ENCODE data around the gene PRM3. TPM values are rescaled to one million over a fixed set of nuclear protein-coding genes. Genes with fewer than 3 reads are reported as not detected.

PRM3 gene
- polyA plus RNA-seq, 1 donor from 2014 or later, result not detected

- Histone ChIP-seq H3K9me3 (ENCODE audit: low read length) (no peaks in the 10 kb centered on the region), H4K20me1 (ENCODE audit: insufficient read depth) (no peaks in the 10 kb centered on the region)
These were observed 10.5 kb downstream of the PRM3 start for GRCh38 chr16:11262915-11263314.

GRCh38 chr16:11260596-11260966 lies 12.8 kb downstream of the PRM3 start:
- peaks cover 17% of the 10 kb centered on the region for H3K27me3 ChIP-seq (ENCODE audit: insufficient read depth, low read depth, low read length)
- no peaks in the 10 kb centered on the region for H3K9me2 ChIP-seq (ENCODE audit: insufficient read depth, low read length)
- no peak overlapping the region for H3K4me3 ChIP-seq (ENCODE audit: low read length)
- H3K9me3 ChIP-seq (ENCODE audit: low read length), result no peaks in the 10 kb centered on the region
- H3K9ac ChIP-seq (ENCODE audit: low read length), result no peak overlapping the region
- H3K79me2 ChIP-seq (replicated peaks; ENCODE audit: insufficient read depth, low read length), result no peaks in the 10 kb centered on the region
- no peaks in the 10 kb centered on the region for H3F3A ChIP-seq (ENCODE audit: insufficient read depth, low read length, poor library complexity, severe bottlenecking)
- H3K36me3 ChIP-seq (ENCODE audit: insufficient read depth, low read length), result no peaks in the 10 kb centered on the region
- H2AFZ ChIP-seq (ENCODE audit: low read depth, low read length), result no peak overlapping the region
- no peak overlapping the region for H3K27ac ChIP-seq (ENCODE audit: low read length)
- no peaks in the 10 kb centered on the region for H4K20me1 ChIP-seq (ENCODE audit: insufficient read depth)
- no peak overlapping the region for H3K4me2 ChIP-seq (ENCODE audit: low read length)
- no peak for TF ChIP-seq POLR2AphosphoS5 (IDR thresholded peaks at IDR 0.05)
- no peak for TF ChIP-seq CTCF (IDR thresholded peaks at IDR 0.05; ENCODE audit: poor library complexity, severe bottlenecking)
- no peak for TF ChIP-seq TAF1 (IDR thresholded peaks at IDR 0.05; ENCODE audit: low read depth)
- TF ChIP-seq EP300 (conservative IDR thresholded peaks at IDR 0.05; ENCODE audit: poor library complexity, severe bottlenecking), result no peak
- TF ChIP-seq SMC3 (conservative IDR thresholded peaks at IDR 0.05; ENCODE audit: poor library complexity), result no peak
- TF ChIP-seq REST (IDR thresholded peaks at IDR 0.05; ENCODE audit: borderline replicate concordance), result no peak
- no peak for TF ChIP-seq EZH2 (IDR thresholded peaks at IDR 0.05; ENCODE audit: borderline replicate concordance, insufficient read depth, low read length, poor library complexity, severe bottlenecking)

More at GRCh38 chr16:11262915-11263314, 10.5 kb downstream of the PRM3 start:
- Histone ChIP-seq H3K36me3 (ENCODE audit: insufficient read depth, low read length) (no peaks in the 10 kb centered on the region), H3K4me2 (ENCODE audit: low read length) (no peak overlapping the region), H3K9me2 (ENCODE audit: insufficient read depth, low read length) (no peaks in the 10 kb centered on the region), H2AFZ (ENCODE audit: low read depth, low read length) (no peak overlapping the region), H3K79me2 (replicated peaks; ENCODE audit: insufficient read depth, low read length) (no peaks in the 10 kb centered on the region), H3K4me3 (ENCODE audit: low read length) (no peak overlapping the region), H3K27me3 (ENCODE audit: insufficient read depth, low read depth, low read length) (no peaks in the 10 kb centered on the region), H3K27ac (ENCODE audit: low read length) (no peak overlapping the region), H3F3A (ENCODE audit: insufficient read depth, low read length, poor library complexity, severe bottlenecking) (no peaks in the 10 kb centered on the region), H3K9ac (ENCODE audit: low read length) (no peak overlapping the region)
- TF ChIP-seq RAD21 (conservative IDR thresholded peaks at IDR 0.05), result no peak
- no peak for TF ChIP-seq TAF1 (IDR thresholded peaks at IDR 0.05; ENCODE audit: low read depth)
- no peak for TF ChIP-seq POLR2AphosphoS5 (IDR thresholded peaks at IDR 0.05)
- TF ChIP-seq EP300 (conservative IDR thresholded peaks at IDR 0.05; ENCODE audit: poor library complexity, severe bottlenecking), result no peak
- no peak for TF ChIP-seq REST (IDR thresholded peaks at IDR 0.05; ENCODE audit: borderline replicate concordance)
- no peak for TF ChIP-seq SMC3 (conservative IDR thresholded peaks at IDR 0.05; ENCODE audit: poor library complexity)
- TF ChIP-seq MXI1 (conservative IDR thresholded peaks at IDR 0.05; ENCODE audit: poor library complexity, severe bottlenecking), result no peak
- TF ChIP-seq CTCF (IDR thresholded peaks at IDR 0.05; ENCODE audit: poor library complexity, severe bottlenecking), result no peak
- no peak for TF ChIP-seq EZH2 (IDR thresholded peaks at IDR 0.05; ENCODE audit: borderline replicate concordance, insufficient read depth, low read length, poor library complexity, severe bottlenecking)
